C4-2B (cell line): ENCODE data around the gene HAPLN3.

ENCODE experiments used
- CTCF ChIP-seq: fragments of 450-650 bp; conservative IDR thresholded peaks from 2 replicates; pipeline ENCODE4 v1.5.1; 2017; ENCODE audit warnings: mild to moderate bottlenecking
- ZFX ChIP-seq: fragments of 450-650 bp; IDR thresholded peaks from 2 replicates; pipeline ENCODE4 v1.6.1; 2017

DNA sequence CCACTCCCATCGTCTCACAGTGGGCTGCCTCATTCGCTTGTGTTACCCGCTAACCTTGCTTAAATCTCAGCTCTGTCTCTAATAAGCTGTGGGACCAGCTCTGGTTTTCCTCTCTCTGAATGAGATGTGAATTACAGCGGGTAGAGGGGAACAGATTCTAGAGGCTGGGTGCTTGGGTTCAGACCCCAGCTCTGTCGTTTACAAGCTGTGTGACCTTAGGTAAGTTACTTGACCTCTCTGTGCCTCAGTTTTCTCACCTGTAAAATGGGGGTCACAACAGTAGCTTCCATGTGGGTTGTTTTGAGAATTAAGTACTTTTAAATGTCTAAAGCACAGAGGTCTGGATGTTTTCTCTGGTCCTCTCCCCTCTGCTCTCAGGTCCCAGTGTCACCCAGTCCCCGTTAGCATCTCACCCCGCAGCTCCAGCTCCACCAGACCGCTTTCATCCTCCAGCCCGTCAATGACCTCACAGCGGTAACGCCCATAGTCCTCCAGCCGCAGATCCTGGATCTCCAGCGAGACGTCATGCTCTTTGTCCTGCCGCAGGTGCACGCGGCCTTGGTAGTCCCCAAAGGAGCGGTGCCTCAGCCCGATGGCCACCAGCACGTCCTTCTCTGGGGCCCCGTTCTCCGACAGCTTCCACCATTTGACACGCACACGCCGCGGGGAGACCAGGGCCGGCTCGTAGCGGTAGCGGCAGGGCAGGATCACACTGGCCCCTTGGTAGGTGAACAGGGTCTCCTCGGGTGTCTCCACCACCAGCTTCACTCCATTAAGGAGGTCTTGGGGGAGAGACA is 14.2 kb downstream of the HAPLN3 start:
- TF ChIP-seq CTCF (no peak), ZFX (no peak)
